Adipose tissue (tissue), 3 donors: ENCODE data around the gene KCTD2. TPM values are rescaled to one million over a fixed set of nuclear protein-coding genes. Genes with fewer than 3 reads are reported as not detected.
"Not testable (repeated sequence)": the region's sequence is repeated elsewhere in the genome, so short reads cannot be mapped to it uniquely, and the experiment has no call there.

Experiments
- H3K27ac ChIP-seq: one replicate; pipeline ENCODE4 v1.5.1; 2013; ENCODE audit warnings: low read depth, low read length
- WGBS, 3 donors: extraction: QIAGEN DNeasy Blood & Tissue Kit; methylation state at CpG; one replicate each; pipeline ENCODE4 v1.1.7; 2013; 5-methylcytosine and 5-hydroxymethylcytosine counted together
- polyA plus RNA-seq, 3 donors: library from polyadenylated mRNA; stranded (reverse); fragments of 200-250 nt; gene quantifications; one replicate each; pipeline ENCODE4 v1.2.3, GENCODE V29; 2013
- donor health status: healthy with polysubstance abuse.
- donor health status: Bipolar disorder and iron deficiency.
- donor health status: healthy.

KCTD2 gene
- polyA plus RNA-seq, 3 donors: 8.4 to 31.6 (median 23.7) TPM

DNA sequence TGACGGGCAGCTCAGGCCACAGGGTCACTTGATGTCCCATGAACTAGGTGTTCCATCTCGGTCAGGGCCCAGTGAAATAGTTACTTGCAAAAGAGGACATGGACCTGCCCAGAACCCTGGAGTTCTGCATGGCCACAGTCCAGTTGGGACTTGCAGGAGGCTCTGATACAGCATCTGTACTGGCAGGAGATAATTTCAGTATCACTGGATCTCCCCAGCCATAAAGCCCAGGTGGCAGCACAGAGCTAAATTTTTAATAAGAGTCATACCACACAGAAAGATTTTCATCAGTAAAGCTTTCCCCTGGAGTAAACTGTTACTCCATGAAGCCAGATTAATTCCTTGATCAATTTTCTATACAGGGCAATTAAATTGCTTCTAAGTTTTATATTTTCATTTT lies 22.8 kb downstream of the KCTD2 start:
- WGBS, 3 donors: 91 to 94% (median 93%) methylated on average over 2 of the region's 2 CpGs
- H3K27ac ChIP-seq: no peak overlapping the region

DNA sequence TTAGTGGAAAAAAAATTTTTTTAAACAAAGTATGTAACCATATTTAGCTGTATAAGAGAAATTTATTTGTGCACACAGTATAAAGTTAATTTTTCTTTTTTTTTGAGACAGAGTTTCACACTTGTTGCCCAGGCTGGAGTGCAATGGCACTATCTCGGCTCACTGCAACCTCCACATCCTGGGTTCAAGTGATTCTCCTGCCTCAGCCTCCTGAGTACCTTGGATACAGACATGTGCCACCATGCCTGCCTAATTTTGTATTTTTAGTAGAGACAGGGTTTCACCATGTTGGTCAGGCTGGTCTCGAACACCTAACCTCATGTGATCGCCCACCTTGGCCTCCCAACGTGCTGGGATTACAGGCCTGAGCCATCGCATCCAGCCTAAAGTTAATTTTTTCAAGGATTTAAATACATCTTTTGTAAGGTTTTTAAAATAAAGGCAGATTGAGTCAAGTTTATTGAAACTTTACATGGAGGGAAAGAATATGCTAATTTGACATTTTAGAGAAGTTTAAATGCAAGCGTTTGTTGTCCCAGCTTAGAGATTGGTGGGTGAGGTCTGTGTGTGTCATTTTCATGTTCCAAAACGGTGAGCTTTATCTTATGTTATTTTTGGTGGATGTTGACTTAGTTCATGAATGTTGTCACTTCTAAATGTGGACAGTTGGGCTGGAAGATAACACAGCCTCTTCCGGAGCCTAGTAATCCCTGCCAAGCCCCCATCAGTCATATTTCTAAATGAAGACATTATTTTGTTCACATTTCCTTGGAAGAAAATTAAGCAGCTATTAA lies 24.6 kb downstream of the KCTD2 start:
- H3K27ac ChIP-seq: not testable (repeated sequence)
- 83 to 88% (median 86%) methylated on average over 8 of the region's 8 CpGs for WGBS, 3 donors

DNA sequence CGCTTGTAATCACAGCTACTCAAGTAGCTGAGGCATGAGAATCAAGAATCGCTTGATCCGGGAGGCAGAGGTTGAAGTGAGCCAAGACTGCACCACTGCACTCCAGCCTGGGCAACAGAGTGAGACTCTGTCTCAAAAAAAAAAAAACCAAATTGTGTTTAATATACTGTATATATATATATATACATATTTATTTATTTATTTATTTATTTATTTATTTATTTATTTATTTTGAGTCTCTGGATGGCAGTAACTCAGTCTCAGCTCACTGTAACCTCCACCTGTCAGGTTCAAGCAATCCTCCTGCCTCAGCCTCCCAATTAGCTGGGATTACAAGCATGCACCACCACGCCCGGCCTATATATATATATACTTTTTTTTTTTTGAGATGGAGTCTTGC lies 25.9 kb downstream of the KCTD2 start:
- WGBS, 3 donors: 97 to 98% (median 97%) methylated on average over 5 of the region's 5 CpGs
- not testable (repeated sequence) for H3K27ac ChIP-seq

DNA sequence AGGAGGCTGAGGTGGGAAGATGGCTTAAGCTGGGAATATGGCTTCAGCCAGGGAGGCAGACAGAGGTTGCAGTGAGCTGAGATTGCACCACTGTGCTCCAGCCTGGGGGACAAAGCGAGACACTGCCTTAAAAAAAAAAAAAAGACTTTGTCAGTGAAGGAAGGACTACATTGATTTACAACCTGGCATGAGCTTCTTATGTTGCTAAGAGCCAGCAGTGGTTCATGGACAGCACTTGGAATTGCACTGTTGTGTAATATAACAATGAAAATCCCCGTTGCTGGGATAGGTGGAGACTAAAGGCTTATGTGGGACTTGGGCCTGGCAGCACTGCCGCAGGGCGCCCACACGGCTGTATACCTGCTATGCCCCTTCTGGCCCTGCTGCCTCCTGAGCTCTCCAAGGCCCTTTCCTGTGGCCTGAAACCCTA lies 26.6 kb downstream of the KCTD2 start:
- 69 to 79% (median 71%) methylated on average over 5 of the region's 5 CpGs for WGBS, 3 donors
- no peak overlapping the region for H3K27ac ChIP-seq

DNA sequence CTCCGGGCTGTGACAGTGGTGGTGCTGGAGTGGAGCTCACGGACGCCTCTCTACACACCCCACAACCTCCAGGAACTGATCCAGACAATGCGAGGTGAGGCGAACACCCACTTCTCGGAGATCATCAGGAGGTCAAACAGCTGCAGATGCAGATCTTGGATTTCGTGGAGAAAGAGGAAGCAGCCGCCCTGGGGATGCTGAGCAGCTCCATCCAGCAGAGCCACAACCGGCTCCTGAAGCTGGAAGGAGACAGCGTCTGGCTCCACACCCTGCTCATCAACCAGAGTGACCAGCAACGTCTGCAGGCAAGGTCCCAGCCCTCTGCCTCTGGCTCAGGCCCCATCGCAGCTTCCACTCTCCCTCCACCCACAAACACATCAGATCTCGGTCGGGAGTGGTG lies 27.5 kb downstream of the KCTD2 start:
- 82 to 83% (median 82%) methylated on average over 12 to 14 of the region's 14 CpGs for WGBS, 3 donors

DNA sequence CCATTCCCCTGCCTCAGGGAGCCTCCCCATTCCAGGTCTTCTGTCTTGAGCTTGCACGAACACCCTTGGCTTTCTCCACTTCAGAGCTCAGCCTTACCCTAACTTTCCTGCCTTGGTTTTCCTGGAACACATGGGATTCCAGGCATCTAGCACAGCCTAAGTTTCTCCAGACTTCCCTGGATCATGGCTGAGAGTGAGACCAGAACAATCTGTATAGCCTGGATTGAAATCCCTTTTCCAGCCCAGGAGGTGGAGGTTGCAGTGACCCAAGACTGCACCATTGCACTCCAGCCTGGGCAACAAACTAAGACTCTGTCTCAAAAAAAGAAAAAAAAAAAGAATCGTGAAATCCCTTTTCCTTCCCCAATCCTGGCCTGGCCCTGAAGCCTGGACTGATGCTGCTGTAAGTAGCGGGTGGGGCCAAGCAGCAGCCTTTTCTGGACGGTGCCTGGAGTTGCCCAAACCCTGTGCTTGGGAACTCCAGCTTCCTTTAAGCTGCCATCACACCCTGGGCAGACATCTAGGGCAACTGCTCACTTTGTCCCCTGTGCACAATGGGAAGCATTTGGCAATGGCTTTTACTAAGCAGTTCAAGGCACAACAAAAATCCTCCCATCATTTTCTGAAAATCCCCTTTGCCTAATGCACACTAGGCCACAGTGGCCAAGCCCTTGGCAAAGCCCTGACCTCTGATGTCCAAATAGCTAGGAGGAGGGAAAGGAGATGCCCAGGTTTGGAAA lies 28.7 kb downstream of the KCTD2 start:
- H3K27ac ChIP-seq: no peak overlapping the region
- WGBS, 3 donors: 45 to 76% (median 46%) methylated on average over 4 of the region's 4 CpGs

More for the DNA sequence above, 27.5 kb downstream of the KCTD2 start:
- H3K27ac ChIP-seq: no peak overlapping the region

DNA sequence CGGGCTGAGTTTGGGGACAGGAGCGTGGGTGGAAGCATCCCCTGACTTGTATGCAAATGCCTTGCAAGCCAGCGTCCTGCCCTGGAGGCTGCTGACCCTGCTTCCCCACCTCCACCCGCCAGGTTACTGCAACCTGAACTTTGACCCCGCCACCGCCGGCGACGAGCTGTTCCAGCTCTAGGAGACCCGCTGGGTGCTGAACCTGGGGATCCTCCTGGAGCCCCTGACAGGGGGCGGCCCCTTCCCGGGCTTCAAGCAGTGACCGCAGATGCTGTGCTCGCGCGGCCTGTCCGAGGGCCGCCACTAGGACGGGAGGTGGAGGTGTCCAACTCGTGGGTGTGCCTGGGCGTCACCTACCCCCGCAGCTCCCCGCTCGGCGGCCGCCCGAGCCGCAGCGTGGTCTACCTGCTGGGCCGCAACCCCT lies 30.1 kb downstream of the KCTD2 start:
- WGBS, 3 donors: 18 to 59% (median 42%) methylated on average over 17 to 30 of the region's 30 CpGs

DNA sequence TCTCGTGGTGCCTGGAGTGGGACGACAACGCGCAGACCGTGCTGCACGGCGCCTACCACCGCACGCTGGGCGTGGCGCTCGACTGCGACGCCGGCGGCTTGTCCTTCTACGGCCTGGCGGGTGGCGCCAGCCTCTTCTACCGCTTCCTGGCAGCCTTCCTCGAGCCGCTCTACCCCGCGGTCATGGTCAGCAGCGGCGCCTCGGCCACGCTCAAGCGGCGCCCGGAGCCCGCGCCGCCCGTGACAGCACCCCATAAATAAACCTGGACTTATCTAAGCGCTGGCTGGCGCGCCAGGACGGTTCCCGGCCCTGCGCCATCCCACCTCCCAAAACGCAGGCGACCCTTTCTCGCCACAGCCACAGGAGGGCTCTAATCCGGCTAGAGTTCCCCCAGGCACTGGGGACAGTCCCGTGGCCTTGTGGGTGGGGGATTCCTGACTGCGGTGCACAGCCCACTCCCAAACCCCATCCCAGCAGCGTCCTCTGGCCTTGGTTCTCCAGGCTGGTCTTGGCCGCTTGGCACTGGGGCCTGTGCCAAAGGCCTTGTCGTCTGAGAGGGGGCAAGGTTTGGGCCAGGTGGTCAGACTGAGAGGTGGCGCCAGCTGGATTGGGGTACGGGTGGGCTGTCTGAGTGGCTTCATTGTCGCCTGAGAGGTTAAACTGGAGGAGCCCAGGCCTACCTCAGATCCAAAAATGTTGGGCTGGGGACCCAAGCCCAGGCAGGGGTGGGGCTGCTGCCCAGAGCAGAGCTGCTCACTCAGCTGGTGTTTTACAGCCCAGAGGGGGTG lies 30.7 kb downstream of the KCTD2 start:
- WGBS, 3 donors: 9 to 11% (median 9%) methylated on average over 42 to 53 of the region's 53 CpGs
- H3K27ac ChIP-seq: no peak overlapping the region

More for the DNA sequence above, 30.1 kb downstream of the KCTD2 start:
- no peak overlapping the region for H3K27ac ChIP-seq

DNA sequence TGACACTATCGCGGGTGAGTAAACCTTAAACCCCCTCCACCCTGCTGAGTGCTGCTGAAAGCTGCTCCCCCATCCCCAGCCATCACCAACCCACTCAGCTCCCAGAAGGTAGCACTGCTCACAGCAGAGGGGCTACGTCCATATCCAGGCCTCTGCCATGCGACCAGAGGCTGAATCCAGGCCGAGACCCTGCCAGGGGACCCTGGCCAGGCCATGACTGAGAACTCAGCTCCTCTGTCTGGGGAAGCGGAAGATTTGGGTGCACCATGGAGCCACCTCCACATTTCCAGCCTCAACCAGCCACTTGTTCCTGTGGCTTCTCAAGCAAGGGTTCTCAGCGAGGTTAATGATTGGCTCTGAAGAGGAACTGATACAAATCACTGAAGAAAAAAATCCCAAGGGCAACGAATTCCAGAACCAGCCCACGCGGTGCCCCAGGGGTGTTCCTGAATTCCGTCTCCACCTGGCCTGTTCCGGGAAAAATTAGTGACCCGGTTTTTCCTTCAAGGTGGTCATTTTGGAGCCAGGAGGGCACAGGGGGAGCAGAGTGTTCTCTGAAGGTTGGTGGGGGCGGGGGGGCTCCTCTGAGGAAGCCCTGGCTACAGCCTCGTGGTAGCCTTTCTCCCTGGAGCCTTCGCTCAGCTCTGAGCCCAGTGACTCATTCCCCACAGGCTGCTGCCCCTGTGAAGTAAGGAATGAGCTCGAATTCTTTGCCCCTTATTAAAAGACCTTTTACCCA lies 31.4 kb downstream of the KCTD2 start:
- WGBS, 3 donors: 64 to 71% (median 68%) methylated on average over 17 of the region's 17 CpGs
- H3K27ac ChIP-seq: no peak overlapping the region

DNA sequence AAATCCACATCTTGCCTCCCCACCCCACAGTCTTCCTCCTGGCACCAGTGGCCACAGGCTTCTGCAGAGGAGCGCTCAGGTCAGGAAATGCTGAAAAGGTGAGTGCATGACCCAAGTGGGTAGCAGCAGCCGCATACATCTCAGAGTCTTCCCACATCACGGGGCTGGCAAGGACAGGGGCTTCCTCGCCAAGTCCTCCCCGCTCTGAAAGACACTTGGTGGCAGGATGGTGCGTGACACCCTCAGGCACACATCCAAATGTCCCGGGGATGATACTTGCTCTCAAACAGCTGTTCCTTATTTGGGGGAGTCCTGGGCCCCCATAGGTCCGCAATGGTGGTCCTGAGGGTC lies 32.0 kb downstream of the KCTD2 start:
- 71 to 75% (median 74%) methylated on average over 8 of the region's 8 CpGs for WGBS, 3 donors
- no peak overlapping the region for H3K27ac ChIP-seq

DNA sequence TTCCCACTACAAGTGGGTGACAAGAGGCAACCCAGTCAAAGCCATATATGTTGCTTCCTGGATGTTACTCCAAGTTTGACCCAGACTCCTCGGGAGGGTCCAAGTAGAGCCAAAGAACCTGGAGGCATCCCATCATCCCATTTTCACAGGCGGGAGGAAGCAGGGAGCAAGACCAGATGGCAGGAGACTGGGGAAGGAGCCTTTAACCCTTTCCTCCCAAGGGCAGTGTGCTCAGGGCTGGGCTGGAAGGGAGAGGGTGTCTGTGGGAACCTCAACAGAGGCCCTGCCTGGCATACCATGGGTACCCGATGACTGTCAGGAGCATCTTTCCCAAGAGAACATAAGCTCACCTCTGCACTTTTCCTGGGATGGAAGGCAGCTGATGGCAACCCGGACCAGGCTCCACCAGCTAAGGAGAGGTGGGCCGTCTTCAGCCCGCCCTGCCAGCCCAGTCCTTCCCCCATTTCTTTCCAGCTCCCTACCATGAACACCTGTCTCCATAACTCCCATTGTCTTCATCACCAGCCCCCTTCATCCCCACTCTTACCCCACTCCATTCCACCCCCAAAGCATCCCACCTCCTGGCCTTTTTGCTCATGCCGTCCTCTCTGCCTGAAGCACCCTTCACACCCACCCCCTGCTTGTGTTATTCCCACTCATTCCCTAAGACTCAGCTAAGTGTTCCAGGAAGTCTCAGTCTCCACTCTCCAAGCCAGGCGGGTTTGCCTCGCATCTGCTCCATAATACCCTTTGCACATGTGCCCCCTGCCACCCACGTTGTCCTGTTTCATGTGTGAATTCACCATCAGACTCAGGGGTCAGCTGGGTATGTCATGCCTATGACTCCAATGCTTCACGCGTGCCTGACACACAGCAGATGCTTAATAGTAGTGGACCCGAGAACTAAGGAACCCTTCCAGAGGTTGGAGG lies 34.9 kb downstream of the KCTD2 start:
- WGBS, 3 donors: 83 to 89% (median 85%) methylated on average over 13 of the region's 13 CpGs
- no peak overlapping the region for H3K27ac ChIP-seq

DNA sequence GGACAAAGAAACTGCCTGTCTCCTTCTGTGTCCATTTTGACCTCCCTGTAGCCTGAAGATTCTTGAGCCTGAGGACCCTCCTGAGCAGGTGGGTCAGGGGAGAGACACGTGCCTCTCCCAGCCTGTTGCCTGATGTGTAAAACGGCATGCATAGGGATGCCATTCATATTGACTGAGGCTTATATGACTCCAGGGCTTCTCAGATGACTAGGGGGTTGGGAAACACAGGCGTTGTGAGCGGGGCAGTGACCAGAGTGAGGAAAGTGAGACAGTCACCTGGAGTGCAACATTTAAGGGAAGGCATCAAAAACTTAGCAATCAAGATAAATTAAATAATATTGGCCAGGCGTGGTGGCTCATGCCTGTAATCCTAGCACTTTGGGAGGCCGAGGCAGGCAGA lies 35.7 kb downstream of the KCTD2 start:
- 76 to 86% (median 80%) methylated on average over 6 of the region's 6 CpGs for WGBS, 3 donors
- H3K27ac ChIP-seq: no peak overlapping the region

DNA sequence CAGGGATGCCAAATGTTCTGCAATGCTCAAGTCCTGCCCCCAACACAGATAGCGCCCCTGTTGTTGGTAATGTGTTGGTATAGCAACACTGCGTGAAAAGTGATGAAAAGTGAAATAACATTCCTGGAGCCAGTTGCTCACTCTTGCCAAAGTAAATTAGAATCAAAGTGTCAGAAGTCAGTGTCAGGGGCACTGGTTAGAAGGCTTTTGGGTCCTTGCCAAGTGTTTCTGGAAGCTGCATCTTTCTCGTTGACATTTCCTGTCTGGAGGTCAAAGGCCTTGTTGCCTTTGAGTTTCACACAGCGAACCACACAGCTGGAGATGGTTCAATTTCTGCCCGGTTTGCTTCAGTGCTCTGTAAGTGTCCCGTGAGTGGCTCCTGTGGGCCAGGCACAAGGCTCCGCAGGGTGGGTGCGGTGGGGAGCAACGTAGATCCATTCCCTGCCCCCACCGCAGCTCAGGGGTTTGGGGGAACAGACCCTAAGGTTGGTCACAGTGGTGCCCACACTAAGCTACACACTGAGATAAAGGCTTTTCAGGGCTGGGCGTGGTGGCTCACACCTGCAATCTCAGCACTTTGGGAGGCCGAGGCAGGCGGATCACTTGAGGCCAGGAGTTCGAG lies 37.1 kb downstream of the KCTD2 start:
- 57 to 63% (median 62%) methylated on average over 14 of the region's 14 CpGs for WGBS, 3 donors
- H3K27ac ChIP-seq: no peak overlapping the region

DNA sequence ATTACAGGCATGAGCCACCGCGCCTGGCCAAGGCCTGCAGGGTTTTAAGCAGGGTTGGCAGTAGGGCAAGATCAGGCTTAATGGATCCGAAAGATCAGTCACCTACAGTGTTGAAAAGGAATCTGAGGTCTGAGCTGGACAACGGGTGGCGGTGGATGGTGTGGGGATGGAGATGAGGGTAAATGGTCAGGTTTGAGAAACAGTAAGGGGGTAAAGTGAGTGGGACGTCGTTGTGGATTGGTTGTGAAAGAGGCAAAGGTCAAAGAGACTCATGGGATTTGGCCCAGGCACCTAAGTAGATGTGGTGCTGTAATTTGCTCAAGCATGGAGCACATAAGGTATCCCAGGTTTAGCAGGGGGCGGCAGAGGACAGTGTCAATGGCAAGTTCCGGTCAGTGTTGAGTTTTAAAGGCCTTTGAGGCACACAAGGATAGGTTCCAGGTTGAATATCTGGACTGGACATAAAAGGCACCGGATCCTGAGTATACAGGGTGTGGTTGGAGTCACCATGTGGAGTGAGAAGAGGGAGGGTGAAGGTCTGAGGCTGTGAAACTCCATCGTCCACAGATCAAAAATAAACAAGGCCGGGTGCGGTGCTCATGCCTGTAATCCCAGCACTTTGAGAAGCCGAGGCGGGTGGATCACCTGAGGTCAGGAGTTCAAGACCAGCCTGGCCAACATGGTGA lies 39.6 kb downstream of the KCTD2 start:
- WGBS, 3 donors: 71 to 87% (median 84%) methylated on average over 15 of the region's 15 CpGs
- H3K27ac ChIP-seq: no peak overlapping the region

DNA sequence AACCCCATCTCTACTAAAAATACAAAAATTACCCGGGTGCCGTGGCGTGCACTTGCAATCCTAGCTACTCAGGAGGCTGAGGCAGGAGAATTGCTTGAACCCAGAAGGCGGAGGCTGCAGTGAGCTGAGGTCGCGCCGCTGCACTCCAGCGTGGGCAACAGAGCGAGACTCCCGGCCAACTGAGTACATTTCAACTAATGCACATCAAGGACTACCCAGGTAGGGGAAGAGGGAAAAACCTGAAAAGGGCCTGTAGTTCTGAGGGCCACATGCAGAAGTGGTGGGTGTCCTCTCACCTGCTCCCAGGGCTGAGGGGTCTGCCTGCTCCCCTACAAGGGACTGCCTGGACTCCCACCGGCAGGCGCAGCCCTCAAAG lies 40.1 kb downstream of the KCTD2 start:
- 58 to 72% (median 69%) methylated on average over 12 of the region's 12 CpGs for WGBS, 3 donors
- no peak overlapping the region for H3K27ac ChIP-seq
